ENCODE measurements around the gene PLPP3.

Gene PLPP3

DNA sequence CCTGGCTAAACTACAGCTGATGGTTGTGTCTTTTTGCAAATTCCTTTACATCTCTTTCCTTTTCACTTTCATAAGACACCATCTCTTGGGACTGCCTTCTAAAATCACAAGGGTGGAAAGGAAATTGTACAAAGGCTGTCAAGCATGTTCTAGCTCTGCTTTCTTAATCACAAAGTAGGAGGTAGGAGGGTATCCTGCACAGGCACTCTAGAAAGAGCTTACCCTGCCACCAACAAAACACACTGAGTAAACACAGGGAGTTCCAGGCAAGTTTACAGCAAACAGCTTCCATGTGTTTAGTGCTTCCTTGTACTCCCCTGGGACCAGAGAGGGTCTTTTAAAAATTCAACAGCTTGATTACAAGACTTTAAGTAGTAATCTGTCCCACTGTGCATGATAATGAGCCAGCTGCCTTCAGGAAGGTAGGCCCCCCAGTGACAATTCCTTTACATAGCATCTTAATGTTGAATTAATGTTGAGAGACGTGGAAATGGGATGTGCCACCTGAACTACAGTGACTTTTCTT is 2.4 kb downstream of the PLPP3 start:
- no peak for DNase-seq (ENCODE audit: low read depth in 2 of 2)

DNA sequence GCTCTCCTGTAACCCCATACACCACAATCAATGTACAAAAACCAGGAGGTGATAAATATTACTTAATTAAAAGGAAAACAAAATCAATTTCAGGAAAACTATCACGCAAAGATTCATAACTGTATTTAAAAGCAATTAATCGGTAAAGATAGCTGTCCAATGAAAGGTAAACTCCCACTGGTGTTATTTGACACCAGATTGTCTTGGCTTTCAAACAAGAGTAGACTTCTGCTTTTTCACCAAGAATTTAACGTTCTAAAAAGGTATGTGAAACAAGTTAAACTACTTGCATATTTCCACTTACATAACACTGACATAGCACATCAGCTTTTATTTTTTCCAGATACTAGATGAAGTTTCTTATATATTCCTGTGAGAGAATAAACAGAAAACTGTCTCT is 3.5 kb downstream of the PLPP3 start:
- DNase-seq (ENCODE audit: low read depth in 2 of 2) = no peak

DNA sequence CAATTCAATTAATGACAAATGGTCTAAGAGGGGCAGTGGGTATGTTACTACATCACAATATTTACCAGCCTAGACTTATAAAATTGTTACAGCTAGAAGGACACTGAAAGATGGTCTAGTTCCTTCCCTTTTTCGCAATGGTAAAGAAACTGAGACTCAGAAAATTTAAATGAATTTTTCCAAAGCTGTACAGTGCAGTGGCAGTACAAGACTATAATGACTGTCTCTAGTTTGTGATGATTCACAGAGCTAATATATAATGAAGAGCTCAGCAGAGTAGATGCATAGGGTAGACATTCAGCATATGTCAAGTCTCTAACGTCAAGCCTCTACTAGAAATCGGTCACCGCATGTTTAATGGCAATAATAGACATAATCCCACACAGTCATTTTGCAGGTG is 4.6 kb downstream of the PLPP3 start:
- DNase-seq (ENCODE audit: low read depth in 2 of 2) = no peak

DNA sequence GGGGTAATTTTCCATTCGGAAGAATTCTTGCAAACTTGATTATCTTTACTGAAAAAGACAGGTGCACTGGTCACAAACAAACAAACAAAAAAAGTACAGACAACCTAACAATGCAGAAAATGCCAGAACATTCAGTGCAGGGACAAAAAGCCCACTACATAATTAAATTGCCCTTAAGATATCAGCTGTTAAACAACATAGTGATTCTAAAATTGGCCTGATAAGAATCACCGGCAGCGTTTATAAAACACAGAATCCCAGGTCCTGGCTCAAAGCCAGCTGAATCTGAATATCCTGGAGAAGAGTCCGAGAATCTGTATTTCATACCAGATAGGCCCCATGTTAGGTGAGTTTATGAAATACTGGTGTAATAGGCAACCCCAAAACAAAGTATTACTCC is 6.1 kb downstream of the PLPP3 start:
- no peak for DNase-seq (ENCODE audit: low read depth in 2 of 2)

DNA sequence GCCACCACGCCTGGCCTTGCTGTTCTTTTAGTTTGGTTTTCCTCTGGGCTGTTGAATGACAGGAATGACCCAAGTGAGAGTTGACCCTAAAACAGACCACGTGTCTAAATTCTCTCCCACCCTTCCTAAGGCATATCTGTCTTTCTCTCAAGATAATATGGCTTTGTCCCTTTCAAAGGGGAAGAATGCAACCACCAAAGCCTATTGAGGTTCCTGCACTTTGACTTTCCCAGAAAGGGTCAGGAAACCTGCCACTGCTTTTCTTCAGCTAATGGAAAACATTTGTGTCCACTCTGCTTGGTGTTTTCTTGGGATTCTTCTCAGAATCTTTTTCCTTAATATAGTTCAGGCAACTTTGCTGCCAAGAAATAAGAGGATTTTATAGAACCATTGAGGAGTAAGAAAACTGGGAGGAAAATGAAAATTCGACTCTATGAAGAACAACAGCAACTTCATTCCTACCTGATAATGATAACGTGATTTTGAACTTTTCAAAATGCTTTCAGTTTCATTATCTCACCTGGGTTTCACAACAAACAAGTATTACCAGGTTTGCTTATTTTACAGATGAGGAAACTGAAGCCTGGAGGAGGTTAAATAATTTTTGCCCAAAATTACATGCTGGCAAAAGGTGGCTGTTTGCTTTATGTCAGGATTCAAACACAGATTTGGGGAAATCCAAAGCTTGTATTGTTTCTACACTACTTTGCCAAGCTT is 6.9 kb downstream of the PLPP3 start:
- DNase-seq (ENCODE audit: low read depth in 2 of 2) = no peak

DNA sequence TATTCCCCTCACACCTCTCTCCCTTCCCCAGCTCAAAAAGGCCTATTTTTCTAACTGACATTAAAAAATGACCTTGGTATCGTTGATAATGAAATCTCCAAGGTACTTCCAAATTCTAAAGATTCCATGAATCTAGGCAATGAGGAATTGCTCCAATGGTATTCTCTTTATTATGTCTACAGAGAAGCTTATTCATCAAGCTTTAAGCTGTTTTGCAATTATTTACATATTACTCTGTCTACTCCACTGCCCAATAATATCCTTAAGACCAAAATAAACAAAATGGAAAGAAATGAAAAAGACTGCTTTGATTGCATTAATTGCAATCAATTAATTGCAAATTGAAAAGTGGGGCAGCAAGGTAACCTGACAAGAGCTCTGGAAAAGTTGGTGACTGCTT is 7.9 kb downstream of the PLPP3 start:
- DNase-seq (ENCODE audit: low read depth in 2 of 2) = no peak

DNA sequence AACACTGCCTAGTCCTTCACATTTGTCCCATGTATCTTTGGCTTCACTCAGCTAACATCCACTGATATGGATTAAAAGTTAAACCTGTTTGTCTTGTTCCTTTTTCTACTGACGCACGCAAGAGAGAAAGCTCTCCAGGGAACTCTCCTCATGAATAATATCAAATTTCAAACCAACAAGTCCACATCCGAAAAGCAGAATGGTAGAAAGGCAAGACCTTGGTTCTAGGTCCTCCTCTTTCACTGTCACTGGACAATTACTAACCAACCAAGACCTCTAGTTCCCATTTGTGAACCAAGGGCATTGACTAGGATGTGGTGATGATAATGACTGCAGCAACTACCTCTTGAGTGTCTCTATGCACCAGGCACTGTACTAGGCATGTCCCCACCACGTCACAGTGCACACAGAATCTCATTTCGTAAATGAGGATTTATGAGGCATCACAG is 8.4 kb downstream of the PLPP3 start:
- DNase-seq (ENCODE audit: low read depth in 2 of 2) = no peak

DNA sequence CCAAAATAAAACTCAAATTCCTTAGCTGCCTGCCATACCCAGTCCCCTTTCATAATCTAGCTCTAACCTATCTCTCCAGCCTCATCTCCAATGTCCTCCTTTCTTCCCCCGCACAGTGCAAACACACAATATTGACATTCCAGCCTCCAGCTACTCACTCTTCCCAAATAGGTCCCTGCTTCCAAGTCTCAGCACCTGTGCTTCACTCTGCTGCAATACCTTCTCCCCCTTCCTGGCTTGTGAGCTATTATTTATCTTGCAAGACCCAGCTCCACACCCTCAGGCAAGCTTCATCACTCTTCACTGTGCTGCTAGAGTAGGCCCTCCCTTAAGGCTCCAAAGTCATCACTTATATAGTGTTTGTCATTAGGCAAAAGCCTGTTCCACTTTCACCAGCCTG is 9.7 kb downstream of the PLPP3 start:
- DNase-seq (ENCODE audit: low read depth in 2 of 2) = no peak

DNA sequence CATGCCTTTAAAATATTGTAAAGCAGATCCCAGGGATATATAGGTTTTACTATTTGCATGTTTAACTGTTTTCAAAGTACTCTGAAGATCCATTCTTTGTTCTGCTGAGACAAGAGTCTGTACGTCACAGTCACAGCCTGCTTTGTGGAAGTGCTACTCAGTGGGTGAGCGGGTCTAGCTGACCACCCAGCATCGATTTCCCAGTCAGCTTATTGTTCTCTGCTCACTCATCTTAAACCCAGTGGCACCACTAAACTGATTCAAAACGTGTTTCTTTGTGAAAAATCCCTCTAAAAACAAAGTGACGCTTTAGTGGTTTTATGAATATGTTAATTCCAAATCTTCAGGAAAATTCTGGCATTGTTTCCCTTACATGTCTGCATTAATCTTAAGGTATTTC is 12.4 kb downstream of the PLPP3 start:
- DNase-seq (ENCODE audit: low read depth in 2 of 2) = no peak

DNA sequence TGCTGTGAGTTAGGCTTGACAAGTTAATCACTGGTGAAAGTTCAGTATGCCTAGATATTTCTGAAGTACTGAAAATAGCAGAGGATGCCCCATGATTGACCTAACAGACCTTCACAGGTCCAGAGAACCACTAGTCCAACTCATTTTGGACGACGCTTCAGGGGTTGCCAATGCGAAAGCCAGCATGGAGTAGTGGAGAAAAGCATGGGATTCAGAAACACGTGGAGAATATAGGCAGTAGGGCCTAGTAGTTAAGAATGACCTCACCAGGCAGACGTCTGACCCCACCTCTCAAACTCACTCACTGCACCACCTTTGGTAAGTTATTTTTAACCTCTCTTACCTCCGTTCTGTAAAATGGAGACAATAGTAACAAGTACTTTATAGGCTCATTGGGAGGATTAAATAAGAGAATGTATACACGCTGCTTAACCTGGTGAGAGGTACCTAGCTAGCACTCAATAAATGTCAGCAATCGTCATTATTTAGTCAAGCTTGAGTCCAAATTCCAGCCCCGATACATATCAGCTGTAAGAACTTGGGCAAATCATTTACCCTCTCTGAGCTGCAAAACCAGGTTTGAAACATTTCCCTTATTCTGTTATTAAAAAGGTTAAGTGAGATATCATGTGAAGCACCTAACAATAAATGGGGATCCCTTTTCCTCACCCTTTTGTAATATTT is 13.2 kb downstream of the PLPP3 start:
- no peak for DNase-seq (ENCODE audit: low read depth in 2 of 2)

DNA sequence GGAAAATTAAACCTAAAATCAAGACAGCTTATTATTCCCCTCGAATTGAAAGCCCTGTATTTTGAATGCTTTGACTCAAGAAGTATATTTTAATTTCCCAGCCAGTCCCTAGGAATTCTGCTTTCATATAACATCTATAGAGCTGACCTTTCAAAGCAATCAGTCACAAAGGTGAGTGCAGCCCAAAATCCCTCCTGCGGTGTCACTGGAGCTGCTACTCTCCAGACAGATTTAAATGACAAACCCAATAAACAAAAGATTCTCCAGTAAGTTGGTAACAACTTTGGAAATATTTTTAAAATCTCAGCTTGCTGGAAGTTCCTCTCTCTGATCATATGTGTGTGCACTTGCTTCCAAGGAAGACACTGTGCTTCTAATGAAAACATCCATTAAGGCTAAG is 14.7 kb downstream of the PLPP3 start:
- no peak for DNase-seq (ENCODE audit: low read depth in 2 of 2)

DNA sequence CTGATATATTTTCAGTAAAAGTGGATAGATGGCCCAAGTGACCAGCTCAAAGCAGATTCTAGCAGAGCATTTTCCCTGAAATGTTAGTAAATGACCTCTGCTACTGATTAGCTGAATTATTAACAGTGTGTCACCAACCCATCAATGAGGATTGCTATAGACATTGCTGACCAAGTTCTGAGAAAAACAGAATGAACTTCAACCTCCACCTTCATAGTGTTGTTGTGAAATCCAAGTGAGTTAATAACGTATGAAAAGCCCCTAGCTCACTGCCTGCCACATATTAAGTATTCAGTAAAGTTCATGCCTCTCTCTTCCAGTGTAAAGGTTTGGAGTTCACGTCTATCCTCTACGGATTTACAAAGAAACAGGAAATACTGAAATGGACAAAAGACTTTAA is 15.8 kb downstream of the PLPP3 start:
- no peak for DNase-seq (ENCODE audit: low read depth in 2 of 2)

DNA sequence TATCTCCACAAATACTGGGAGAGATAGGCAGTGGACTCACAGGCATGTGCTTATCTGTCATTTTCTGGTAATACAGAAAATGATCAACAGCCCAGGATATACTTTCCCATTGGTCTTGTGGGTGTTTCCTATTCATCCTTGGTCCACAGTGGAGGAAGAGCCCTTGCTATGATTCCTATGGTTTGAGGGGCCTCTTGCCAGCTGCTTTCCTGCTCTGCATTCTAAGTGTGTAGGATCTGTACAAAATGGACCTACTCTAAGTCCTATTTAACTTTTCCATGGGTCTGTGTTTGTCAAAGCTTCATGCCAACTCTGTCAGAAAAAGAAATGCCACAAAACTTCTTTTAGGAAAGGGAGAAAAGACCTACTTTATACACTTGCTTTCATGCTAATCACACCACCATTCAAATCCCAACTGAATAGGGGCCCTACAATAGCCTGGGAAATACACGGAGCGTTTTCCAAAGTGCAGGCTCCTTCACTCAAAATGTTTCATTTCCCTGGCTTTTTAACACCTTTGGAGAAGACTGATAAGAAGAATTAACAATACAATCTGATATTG is 16.4 kb downstream of the PLPP3 start:
- DNase-seq (ENCODE audit: low read depth in 2 of 2) = no peak

DNA sequence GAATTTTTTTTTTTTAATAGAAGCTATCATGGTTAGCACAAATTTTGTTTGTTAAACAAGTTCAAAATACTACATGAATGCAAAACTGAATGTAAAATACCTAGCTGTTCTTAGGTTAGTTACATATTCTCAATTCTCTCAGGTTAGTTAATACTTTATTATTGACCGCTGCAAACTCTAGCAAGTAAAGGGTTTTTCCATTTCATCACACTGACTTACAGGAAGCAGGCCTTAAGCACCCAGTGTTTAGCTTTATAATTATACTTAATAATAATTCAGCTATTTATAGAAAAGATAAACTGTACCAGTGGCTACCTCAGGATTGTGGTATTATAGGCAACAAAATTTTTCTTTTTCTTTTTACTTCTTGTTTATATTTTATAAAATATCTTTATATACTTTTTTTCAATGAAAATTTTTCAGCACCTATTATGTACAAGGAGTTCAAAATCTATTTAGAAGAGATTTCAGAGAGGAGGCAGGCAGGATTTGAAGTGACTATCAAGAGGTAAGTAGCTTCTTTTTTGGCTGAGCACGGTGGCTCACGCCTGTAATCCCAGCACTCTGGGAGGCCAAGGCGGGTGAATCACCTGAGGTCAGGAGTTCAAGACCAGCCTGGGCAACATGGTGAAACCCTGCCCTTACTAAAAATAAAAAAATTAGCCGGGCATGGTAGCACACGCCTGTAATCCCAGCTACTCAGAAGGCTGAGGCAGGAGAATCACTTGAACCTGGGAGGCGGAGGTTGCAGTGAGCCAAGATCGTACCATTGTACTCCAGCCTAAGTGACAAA is 17.9 kb downstream of the PLPP3 start:
- no peak for DNase-seq (ENCODE audit: low read depth in 2 of 2)

DNA sequence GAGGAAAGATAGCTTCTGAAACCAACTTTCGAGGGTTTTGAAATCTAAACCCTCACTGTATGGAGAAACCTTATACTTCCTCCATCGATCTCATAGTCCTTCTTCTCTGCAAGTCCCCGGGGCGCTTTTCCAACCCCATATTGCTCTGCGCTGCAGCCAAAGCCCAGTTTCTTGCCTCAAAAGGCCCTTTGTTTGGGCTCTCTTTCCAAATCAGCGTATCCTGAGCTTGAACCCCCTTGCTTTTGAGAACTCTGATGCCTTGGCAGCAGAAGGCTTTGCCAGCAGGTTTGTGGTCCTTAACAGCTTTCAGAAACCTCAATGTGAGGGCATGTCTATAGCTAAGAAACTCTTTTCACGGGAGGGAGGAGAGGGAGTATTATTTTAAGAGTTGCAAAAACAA is 21.6 kb downstream of the PLPP3 start:
- DNase-seq (ENCODE audit: low read depth in 2 of 2) = no peak

DNA sequence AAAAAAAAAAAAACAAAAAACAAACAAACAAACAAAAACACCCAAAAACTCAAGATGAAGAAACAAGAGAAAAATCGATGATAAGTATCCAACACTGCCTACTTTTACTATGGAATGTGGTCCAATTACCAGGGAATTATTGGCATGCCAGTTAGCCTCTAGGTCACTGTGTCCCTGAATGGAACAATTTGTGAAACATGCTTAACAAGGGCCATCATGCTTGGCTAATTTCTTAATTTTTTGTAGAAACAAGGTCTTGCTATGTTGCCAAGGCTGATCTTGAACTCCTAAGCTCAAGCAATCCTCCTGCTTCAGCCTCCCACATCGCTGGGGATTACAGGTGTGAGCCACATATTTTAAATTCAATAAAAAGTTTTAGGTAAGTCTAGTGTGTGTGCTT is 23.9 kb downstream of the PLPP3 start:
- DNase-seq (ENCODE audit: low read depth in 2 of 2) = no peak

DNA sequence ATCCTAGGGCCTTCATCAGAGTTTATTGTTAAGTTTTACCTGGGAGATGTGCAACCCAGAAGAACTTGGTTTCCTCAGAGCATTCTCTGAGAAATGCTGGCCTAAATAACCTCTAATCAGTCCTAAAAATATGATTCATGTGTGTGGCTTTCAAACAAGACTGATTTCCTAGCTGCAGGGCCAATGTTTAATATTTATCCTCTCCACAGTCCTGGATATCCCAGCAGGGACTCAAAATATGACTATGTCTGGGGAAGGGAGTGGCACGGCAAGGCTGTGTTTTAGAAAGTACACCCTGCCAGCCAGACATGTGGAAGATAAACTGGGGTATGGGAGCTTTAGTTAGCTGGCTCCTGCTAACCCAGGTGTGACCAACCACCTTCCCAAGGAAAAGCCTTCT is 26.3 kb downstream of the PLPP3 start:
- DNase-seq (ENCODE audit: low read depth in 2 of 2) = no peak

DNA sequence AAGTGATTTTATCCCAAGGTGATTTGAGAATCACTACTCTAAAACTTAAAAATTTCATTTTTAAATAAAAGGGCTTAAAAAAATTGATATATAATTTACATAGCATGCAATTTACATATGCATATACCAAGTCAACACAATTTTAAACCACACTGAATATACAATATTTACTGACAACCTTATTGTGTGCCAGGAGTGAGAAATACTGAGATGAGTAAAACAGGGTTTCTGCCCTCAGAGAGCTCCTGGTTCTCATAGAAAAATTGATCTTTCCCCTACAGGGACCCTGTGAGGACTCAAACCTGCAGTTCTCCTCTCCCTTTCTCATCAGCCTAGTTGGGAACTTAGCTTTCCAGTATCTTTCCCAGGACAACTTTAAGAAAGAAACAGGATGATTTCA is 27.0 kb downstream of the PLPP3 start:
- no peak for DNase-seq (ENCODE audit: low read depth in 2 of 2)

DNA sequence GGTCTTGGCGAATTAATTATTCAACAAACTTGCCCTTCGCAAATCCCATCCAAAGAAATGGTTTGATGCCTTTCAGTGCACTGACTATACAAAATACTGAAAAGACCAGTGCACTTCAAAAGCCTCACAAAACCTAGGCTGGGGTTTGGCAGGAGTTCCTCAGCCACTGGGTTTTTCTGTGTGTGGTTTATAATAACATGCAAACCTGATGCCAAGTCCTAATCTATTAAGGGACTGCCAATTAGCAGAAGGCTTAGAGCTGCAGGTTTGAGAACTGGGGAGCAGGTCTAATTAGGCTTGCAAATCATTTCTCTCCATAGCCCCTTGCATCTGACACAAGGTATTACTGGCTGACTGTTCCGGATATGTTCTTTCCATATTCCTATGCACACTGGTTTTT is 27.7 kb downstream of the PLPP3 start:
- DNase-seq (ENCODE audit: low read depth in 2 of 2) = no peak

DNA sequence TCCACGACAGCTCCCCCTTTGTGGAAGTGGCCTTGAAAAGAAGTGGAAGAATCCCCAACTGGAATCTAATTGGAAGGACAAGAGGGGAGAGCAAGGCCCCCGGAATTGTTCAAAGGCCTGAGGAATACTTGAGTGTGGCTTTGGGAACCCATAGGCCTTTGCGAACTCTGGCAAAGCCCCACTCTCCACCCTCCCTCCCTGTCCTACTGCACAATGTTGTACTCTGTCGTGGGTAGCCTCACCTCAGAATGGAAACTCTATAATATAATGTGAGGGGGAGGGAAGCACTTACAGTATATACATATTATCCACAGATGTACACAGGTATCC is 28.5 kb downstream of the PLPP3 start:
- no peak for DNase-seq (ENCODE audit: low read depth in 2 of 2)

DNA sequence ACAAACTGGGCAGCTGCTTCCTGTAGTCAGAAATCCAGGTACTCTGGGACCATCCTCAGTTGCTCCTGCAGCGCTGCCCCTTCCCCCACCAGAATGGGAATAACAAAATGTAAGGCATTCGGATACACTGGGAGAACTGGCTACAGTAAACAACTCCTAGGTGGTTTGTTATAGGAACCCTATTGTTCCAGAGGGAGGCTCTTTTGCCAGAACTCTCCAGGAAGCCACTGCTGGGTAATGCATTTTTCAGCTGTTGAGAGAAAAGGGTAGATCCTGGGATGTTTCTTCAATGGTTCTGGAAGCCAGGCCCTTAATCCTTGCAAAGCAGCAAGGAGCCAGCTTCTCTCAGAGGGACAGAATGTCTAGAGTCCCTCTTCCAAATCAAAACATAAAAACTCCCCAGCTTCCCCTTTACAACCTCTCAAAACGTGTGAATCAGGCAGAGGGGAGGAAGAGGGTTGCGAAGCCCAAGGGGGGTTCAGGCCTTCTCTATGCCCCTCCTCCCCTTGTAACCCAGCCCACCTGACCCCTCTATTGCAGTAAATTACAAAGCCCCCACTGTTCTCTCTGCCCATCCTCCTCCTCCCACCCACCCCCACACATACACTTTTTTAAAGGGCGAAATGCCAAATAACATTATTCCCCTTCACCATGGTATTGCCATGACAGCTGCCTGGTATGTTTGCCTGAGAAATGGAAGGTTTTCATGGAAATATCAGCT is 29.1 kb downstream of the PLPP3 start:
- no peak for DNase-seq (ENCODE audit: low read depth in 2 of 2)

DNA sequence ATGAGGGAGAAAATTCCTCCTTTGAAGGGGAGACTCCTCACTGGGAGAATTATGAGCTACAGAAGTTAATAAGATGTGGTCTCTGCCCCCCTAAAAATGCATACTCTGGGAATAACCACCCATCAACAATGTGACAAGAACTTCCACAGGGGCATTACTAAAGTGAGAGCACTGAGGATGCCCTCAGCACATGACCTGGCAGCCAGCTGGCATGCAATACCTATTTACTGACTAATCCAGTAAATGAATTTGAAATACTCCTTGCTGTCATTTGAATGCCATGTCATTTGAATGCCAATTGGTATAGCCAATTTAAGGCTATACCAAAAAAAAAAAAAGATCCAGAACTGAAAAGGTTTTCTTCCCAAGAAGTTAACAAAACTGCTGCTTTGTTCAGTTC is 30.8 kb downstream of the PLPP3 start:
- DNase-seq (ENCODE audit: low read depth in 2 of 2) = no peak
